Keratinocyte (primary cell): ENCODE data around the gene CACFD1.

Experiments used
- EZH2 ChIP-seq: IDR thresholded peaks from one replicate; pipeline ENCODE4 v1.6.1; 2012; ENCODE audit warnings: inconsistent platforms, mild to moderate bottlenecking, low read length, moderate library complexity
- TF ChIP-seq, protein P1 (sequence below), 3 experiments: IDR thresholded peaks in 1 of 3; conservative IDR thresholded peaks in 1 of 3; optimal IDR thresholded peaks in 1 of 3; 2 replicates in 2 of 3; 3 replicates in 1 of 3; pipeline versions ENCODE3 to v1.5.1; 2011; ENCODE audit warnings: low read length in 3 of 3, mild to moderate bottlenecking in 3 of 3, moderate library complexity in 2 of 3, control low read depth in 1 of 3, inconsistent platforms in 1 of 3; ENCODE audit not compliant: insufficient read depth in 2 of 3; ENCODE audit errors: extremely low read depth in 1 of 3

DNA sequence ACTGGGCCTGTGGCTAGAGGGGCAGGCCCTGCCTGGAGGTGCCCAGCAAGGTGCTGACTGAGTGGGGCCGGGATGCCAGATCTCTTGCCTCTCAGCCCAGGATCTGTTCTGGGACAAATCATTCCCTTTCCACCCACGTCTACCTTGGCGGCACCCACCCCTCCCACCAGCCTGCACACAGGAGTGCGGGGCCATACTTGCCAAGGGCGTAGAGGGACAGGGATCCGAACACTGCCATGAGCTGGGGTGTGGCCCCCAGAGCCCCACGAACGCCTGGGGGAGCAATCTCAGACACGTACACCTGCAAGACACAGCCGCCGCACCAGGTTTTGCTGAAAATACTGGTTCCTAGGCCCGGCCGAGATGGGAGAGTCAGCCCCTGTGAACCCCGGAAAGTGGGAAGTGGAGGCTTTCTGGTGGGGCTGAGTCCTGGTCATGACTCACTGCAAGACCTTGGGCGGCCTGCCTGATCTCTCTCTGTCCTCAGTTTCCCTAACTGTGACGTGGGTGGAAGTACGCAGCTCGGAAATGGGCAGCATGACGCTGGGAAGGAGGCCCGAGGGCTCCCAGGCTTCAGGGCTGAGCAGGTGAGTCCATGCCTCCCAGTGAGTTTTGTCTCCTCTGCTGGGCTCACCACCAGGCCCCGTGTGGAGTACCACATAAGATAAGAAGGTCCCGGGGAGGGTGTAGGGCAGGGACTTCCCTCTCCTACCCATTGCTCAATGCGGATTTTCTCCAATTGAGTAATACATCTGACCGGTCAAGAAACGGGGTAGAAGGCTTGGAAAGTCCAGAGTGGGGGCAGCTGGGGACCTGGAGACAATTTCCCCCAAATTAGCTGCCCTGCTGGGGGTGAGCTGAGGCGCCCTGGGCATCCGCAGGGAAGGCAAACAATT, 16.5 kb downstream of the CACFD1 start:
- TF ChIP-seq, protein P1, sequence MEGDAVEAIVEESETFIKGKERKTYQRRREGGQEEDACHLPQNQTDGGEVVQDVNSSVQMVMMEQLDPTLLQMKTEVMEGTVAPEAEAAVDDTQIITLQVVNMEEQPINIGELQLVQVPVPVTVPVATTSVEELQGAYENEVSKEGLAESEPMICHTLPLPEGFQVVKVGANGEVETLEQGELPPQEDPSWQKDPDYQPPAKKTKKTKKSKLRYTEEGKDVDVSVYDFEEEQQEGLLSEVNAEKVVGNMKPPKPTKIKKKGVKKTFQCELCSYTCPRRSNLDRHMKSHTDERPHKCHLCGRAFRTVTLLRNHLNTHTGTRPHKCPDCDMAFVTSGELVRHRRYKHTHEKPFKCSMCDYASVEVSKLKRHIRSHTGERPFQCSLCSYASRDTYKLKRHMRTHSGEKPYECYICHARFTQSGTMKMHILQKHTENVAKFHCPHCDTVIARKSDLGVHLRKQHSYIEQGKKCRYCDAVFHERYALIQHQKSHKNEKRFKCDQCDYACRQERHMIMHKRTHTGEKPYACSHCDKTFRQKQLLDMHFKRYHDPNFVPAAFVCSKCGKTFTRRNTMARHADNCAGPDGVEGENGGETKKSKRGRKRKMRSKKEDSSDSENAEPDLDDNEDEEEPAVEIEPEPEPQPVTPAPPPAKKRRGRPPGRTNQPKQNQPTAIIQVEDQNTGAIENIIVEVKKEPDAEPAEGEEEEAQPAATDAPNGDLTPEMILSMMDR (optimal IDR thresholded peaks at IDR 0.05 in 1 of 3, IDR thresholded peaks at IDR 0.05 in 1 of 3, conservative IDR thresholded peaks at IDR 0.05 in 1 of 3; ENCODE audit: extremely low read depth in 1 of 3, insufficient read depth in 2 of 3, low read length in 3 of 3) = no peak
- no peak for TF ChIP-seq EZH2
